ENCODE data around the gene PLA2R1.

PLA2R1 gene

GRCh38 chr2:160028431-160029269 is 33.8 kb downstream of the PLA2R1 start:
- no peak for FAIRE-seq

GRCh38 chr2:160022162-160022561 is 40.3 kb downstream of the PLA2R1 start:
- FAIRE-seq, result peak; percentile 10

- no peak for FAIRE-seq
Measured at GRCh38 chr2:160019374-160020090, 42.9 kb downstream of the PLA2R1 start.

GRCh38 chr2:160015746-160016145 is 46.7 kb downstream of the PLA2R1 start:
- no peak for FAIRE-seq

- FAIRE-seq, result no peak
Measured at GRCh38 chr2:160014227-160014626, 48.2 kb downstream of the PLA2R1 start.

GRCh38 chr2:160010361-160011145 is 51.9 kb downstream of the PLA2R1 start:
- FAIRE-seq, result no peak

GRCh38 chr2:160007111-160007510 is 55.3 kb downstream of the PLA2R1 start:
- no peak for FAIRE-seq

- FAIRE-seq, result no peak
Measured at GRCh38 chr2:160006475-160006874, 55.9 kb downstream of the PLA2R1 start.

- FAIRE-seq, result no peak
Measured at GRCh38 chr2:160005908-160006307, 56.5 kb downstream of the PLA2R1 start.

- no peak for FAIRE-seq
Measured at GRCh38 chr2:160005476-160005875, 56.9 kb downstream of the PLA2R1 start.

GRCh38 chr2:159998961-159999360 is 63.5 kb downstream of the PLA2R1 start:
- FAIRE-seq, result no peak

GRCh38 chr2:159998243-159998642 is 64.2 kb downstream of the PLA2R1 start:
- no peak for FAIRE-seq

- no peak for FAIRE-seq
Measured at GRCh38 chr2:159996792-159997546, 65.4 kb downstream of the PLA2R1 start.

- no peak for FAIRE-seq
Measured at GRCh38 chr2:159995038-159995437, 67.4 kb downstream of the PLA2R1 start.

GRCh38 chr2:159989249-159989648 is 73.2 kb downstream of the PLA2R1 start:
- FAIRE-seq, result no peak

GRCh38 chr2:159988412-159988970 is 73.9 kb downstream of the PLA2R1 start:
- FAIRE-seq, result no peak

GRCh38 chr2:159987181-159987580 is 75.2 kb downstream of the PLA2R1 start:
- FAIRE-seq, result no peak

- FAIRE-seq, result no peak
Measured at GRCh38 chr2:159985656-159986055, 76.8 kb downstream of the PLA2R1 start.

- FAIRE-seq, result no peak
Measured at GRCh38 chr2:159984034-159984433, 78.4 kb downstream of the PLA2R1 start.

GRCh38 chr2:159982842-159983785 is 79.3 kb downstream of the PLA2R1 start:
- FAIRE-seq, result no peak

- no peak for FAIRE-seq
Measured at GRCh38 chr2:159982270-159982669, 80.1 kb downstream of the PLA2R1 start.

Data from colon (tissue), 2 donors.